Thyroid gland (tissue), 4 donors: ENCODE measurements around the gene CCSER1.
"Not testable (repeated sequence)": the region's sequence is repeated elsewhere in the genome, so short reads cannot be mapped to it uniquely, and the experiment has no call there.

Experiments used
- POLR2A ChIP-seq, 2 donors: fragments of 450-650 bp; IDR thresholded peaks; one replicate each; pipeline ENCODE4 v1.6.1; 2017; ENCODE audit warnings: antibody characterized with exemption in 2 of 2, mild to moderate bottlenecking in 2 of 2, moderate library complexity in 1 of 2
- TF ChIP-seq, protein P1 (sequence below), 6 experiments: fragments of 200-600 bp in 3 of 6; fragments of 450-650 bp in 3 of 6; sonication (generic) in 3 of 6; IDR thresholded peaks; one replicate each; pipeline ENCODE4 v1.5.1; 2016 to 2019; ENCODE audit warnings: antibody characterized with exemption in 6 of 6, mild to moderate bottlenecking in 2 of 6, inconsistent platforms in 1 of 6, moderate library complexity in 1 of 6

GRCh38 chr4:91326167-91326566 is 1199.0 kb downstream of the CCSER1 start:
- TF ChIP-seq, protein P1, sequence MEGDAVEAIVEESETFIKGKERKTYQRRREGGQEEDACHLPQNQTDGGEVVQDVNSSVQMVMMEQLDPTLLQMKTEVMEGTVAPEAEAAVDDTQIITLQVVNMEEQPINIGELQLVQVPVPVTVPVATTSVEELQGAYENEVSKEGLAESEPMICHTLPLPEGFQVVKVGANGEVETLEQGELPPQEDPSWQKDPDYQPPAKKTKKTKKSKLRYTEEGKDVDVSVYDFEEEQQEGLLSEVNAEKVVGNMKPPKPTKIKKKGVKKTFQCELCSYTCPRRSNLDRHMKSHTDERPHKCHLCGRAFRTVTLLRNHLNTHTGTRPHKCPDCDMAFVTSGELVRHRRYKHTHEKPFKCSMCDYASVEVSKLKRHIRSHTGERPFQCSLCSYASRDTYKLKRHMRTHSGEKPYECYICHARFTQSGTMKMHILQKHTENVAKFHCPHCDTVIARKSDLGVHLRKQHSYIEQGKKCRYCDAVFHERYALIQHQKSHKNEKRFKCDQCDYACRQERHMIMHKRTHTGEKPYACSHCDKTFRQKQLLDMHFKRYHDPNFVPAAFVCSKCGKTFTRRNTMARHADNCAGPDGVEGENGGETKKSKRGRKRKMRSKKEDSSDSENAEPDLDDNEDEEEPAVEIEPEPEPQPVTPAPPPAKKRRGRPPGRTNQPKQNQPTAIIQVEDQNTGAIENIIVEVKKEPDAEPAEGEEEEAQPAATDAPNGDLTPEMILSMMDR (IDR thresholded peaks at IDR 0.05): not testable (repeated sequence)
- not testable (repeated sequence) for TF ChIP-seq POLR2A (IDR thresholded peaks at IDR 0.05)
